Thyroid gland (tissue), 4 donors: ENCODE measurements around the gene IFRD1. TPM values are rescaled to one million over a fixed set of nuclear protein-coding genes. Genes with fewer than 3 reads are reported as not detected.

ENCODE experiments used
- DNase-seq, 2 donors: peaks; one replicate each; pipeline ENCODE4 v3.0.0-alpha.2; 2019
- H3K27ac ChIP-seq, 3 donors: fragments of 200-600 bp; sonication (generic); 1 replicate in 2 of 3; 2 replicates in 1 of 3; pipeline ENCODE4 v1.5.1; 2016 to 2019; ENCODE audit warnings: mild to moderate bottlenecking in 1 of 3, moderate library complexity in 1 of 3
- H3K27me3 ChIP-seq: fragments of 200-600 bp; sonication (generic); one replicate; pipeline ENCODE4 v1.5.1; 2019
- H3K36me3 ChIP-seq, 2 donors: fragments of 200-600 bp; sonication (generic); one replicate each; pipeline ENCODE4 v1.5.1; 2016 to 2019
- H3K4me1 ChIP-seq, 2 donors: fragments of 200-600 bp; sonication (generic); one replicate each; pipeline ENCODE4 v1.5.1; 2017 to 2019
- H3K4me3 ChIP-seq, 3 donors: fragments of 200-600 bp; sonication (generic); replicated peaks in 1 of 3; 1 replicate in 2 of 3; 2 replicates in 1 of 3; pipeline ENCODE4 v1.5.1; 2016; ENCODE audit warnings: mild to moderate bottlenecking in 1 of 3
- H3K9me3 ChIP-seq: fragments of 200-600 bp; sonication (generic); one replicate; pipeline ENCODE4 v1.5.1; 2017
- POLR2A ChIP-seq, 2 donors: fragments of 450-650 bp; IDR thresholded peaks; one replicate each; pipeline ENCODE4 v1.6.1; 2017; ENCODE audit warnings: antibody characterized with exemption in 2 of 2, mild to moderate bottlenecking in 2 of 2, moderate library complexity in 1 of 2
- WGBS, 2 donors: methylation state at CpG; one replicate each; pipeline ENCODE4 v1.1.5; 2017; 5-methylcytosine and 5-hydroxymethylcytosine counted together
- intact Hi-C: fragments of 100-400 bp; cut with DNase I; formaldehyde crosslinking; loops from one replicate; pipeline ENCODE4 v1.15.1; 2023
- small RNA-seq: library from RNA; depleted of rRNA; stranded (forward); fragments of <200 nt; gene quantifications from one replicate; pipeline ENCODE3, GENCODE V24; 2016
- total RNA-seq, 4 donors: library from RNA; depleted of rRNA; stranded (reverse); fragments of >200 nt; gene quantifications; one replicate each; pipeline ENCODE4 v1.2.3, GENCODE V29; 2016
- TF ChIP-seq, protein P1 (sequence below), 6 experiments: fragments of 200-600 bp in 3 of 6; fragments of 450-650 bp in 3 of 6; sonication (generic) in 3 of 6; IDR thresholded peaks; one replicate each; pipeline ENCODE4 v1.5.1; 2016 to 2019; ENCODE audit warnings: antibody characterized with exemption in 6 of 6, mild to moderate bottlenecking in 2 of 6, inconsistent platforms in 1 of 6, moderate library complexity in 1 of 6

The IFRD1 gene
- total RNA-seq, 4 donors from 2014 or later = 34.5 to 84.8 (median 57.1) TPM

DNA sequence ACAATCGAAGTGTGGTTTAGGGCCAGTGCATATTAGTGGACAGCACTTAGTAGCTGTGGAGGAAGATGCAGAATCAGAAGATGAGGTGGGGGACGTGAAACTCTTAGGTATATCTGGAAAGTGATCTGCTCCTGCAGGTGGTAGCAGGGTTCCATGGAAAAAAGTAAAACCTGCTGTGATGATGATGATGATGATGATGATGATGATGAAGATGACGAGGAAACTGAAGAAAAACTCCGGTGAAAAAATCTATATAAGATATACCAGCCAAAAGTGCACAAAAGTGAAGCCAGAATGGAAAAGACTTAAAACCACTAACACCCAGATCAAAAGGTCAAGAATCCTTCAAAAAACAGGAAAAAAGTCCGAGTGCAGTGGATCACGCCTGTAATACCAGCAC lies 70.5 kb downstream of the IFRD1 start:
- Histone ChIP-seq H3K36me3 (no peaks in the 10 kb centered on the region), H3K27me3 (no peaks in the 10 kb centered on the region), H3K4me3 (no peak overlapping the region), H3K4me1 (no peaks in the 10 kb centered on the region), H3K9me3 (no peaks in the 10 kb centered on the region), H3K27ac (no peak overlapping the region)
- WGBS, 2 donors = 77 to 85% methylated on average over 6 of the region's 6 CpGs
- TF ChIP-seq, protein P1, sequence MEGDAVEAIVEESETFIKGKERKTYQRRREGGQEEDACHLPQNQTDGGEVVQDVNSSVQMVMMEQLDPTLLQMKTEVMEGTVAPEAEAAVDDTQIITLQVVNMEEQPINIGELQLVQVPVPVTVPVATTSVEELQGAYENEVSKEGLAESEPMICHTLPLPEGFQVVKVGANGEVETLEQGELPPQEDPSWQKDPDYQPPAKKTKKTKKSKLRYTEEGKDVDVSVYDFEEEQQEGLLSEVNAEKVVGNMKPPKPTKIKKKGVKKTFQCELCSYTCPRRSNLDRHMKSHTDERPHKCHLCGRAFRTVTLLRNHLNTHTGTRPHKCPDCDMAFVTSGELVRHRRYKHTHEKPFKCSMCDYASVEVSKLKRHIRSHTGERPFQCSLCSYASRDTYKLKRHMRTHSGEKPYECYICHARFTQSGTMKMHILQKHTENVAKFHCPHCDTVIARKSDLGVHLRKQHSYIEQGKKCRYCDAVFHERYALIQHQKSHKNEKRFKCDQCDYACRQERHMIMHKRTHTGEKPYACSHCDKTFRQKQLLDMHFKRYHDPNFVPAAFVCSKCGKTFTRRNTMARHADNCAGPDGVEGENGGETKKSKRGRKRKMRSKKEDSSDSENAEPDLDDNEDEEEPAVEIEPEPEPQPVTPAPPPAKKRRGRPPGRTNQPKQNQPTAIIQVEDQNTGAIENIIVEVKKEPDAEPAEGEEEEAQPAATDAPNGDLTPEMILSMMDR (IDR thresholded peaks at IDR 0.05) = no peak
- TF ChIP-seq POLR2A (IDR thresholded peaks at IDR 0.05) = no peak
- DNase-seq = no peak
- intact Hi-C loops = no loop called here

DNA sequence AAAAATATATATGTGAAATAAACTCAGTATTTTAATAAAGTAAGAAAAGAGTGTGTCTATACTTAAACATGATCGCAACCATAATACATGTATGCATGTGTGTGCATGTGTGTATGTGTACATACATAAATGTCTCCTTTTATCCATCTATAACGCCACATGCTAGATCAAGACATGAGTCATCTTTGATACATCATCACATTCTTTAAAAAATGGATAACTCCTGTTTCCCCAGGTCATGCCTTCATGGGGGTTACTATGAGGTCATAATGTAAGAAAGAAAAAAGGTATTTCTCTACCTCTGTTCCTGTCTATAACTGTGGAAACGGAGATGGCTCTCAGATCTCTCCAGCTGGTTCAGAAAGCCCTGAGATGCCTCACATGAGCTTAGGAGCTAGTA lies 71.7 kb downstream of the IFRD1 start:
- Histone ChIP-seq H3K27ac (no peak overlapping the region), H3K36me3 (no peaks in the 10 kb centered on the region), H3K9me3 (no peaks in the 10 kb centered on the region), H3K4me1 (no peaks in the 10 kb centered on the region), H3K4me3 (no peak overlapping the region), H3K27me3 (no peaks in the 10 kb centered on the region)
- intact Hi-C loops = no loop called here
- DNase-seq = no peak
- 95 to 96% methylated on average over 3 of the region's 3 CpGs for WGBS, 2 donors
- TF ChIP-seq POLR2A (IDR thresholded peaks at IDR 0.05) = no peak
- TF ChIP-seq, protein P1 (IDR thresholded peaks at IDR 0.05) = no peak

DNA sequence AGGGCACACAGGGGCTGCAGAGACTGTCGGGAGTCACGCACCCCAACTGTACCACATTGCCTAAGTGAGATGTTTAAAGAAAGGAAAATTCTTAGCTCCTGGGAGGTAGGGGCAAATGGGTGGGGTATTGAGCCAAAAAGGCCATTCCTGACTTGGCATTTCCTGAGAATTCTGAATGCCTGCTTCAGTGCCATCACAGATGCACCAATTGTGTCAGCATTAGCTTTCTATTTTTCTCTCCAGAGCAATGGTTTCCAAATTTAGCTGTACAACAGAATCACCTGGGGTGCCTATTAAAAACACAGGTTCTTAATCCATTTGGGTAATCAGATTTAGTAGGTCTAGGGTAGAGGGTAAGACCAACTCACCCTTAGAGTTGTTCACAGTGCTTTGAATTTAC lies 73.6 kb downstream of the IFRD1 start:
- no peaks in the 10 kb centered on the region for H3K27me3 ChIP-seq
- H3K9me3 ChIP-seq = no peaks in the 10 kb centered on the region
- no peaks in the 10 kb centered on the region for H3K4me1 ChIP-seq
- no peaks in the 10 kb centered on the region for H3K36me3 ChIP-seq
- H3K27ac ChIP-seq = no peak overlapping the region
- intact Hi-C loops = no loop called here
- H3K4me3 ChIP-seq = no peak overlapping the region
- DNase-seq = no peak
- TF ChIP-seq, protein P1 (IDR thresholded peaks at IDR 0.05) = no peak
- TF ChIP-seq POLR2A (IDR thresholded peaks at IDR 0.05) = no peak
- WGBS, 2 donors = 83 to 100% methylated on average over 2 of the region's 2 CpGs

Small RNAs within 50 kb of the gene (small RNA-seq; reads per million reads assigned to genes)
- gene AC079741.1 = not detected

Other genes starting within 250 kb of the IFRD1 start
- gene DOCK4, start 244.1 kb upstream of the IFRD1 start, total RNA-seq = 10 to 100 TPM; 14.0 to 48.1 (median 30.9) TPM
- gene ZNF277, start 243.8 kb upstream of the IFRD1 start, total RNA-seq = 10 to 100 TPM; 28.4 to 45.4 (median 36.5) TPM
- gene LSMEM1, start 30.5 kb downstream of the IFRD1 start, total RNA-seq = 1 to 10 TPM in 3 of 4 donors, under 1 TPM in 1; 0.39 to 5.5 (median 1.9) TPM